Right lobe of liver (tissue), 6 donors: ENCODE measurements around the gene UQCC2. TPM values are rescaled to one million over a fixed set of nuclear protein-coding genes. Genes with fewer than 3 reads are reported as not detected.
A peak's percentile ranks its signal among the peaks of the same experiment; 100 is the strongest.

Experiments
- ATAC-seq, 4 donors: fragments of 200-7000 bp; cut with Tn5 transposase; one replicate each; pipeline ENCODE4 v1.9.1; 2020; ENCODE audit warnings: mild to moderate bottlenecking in 4 of 4, moderate library complexity in 4 of 4
- DNase-seq, 3 donors: peaks; one replicate each; pipeline ENCODE4 v3.0.0-alpha.2; 2020
- H3K27ac ChIP-seq, 3 donors: fragments of 200-600 bp; one replicate each; pipeline ENCODE4 v1.8.0; 2022
- H3K27me3 ChIP-seq, 2 donors: fragments of 200-600 bp; one replicate each; pipeline ENCODE4 v1.8.0; 2022
- H3K36me3 ChIP-seq, 4 donors: fragments of 200-600 bp; sonication (generic) in 1 of 4; one replicate each; pipeline versions ENCODE4 v1.5.1 to v1.8.0; 2017 to 2022; ENCODE audit warnings: control low read depth in 1 of 4
- H3K4me1 ChIP-seq, 4 donors: fragments of 200-600 bp; sonication (generic) in 1 of 4; one replicate each; pipeline versions ENCODE4 v1.5.1 to v1.8.0; 2017 to 2022; ENCODE audit warnings: control low read depth in 1 of 4
- H3K4me3 ChIP-seq, 3 donors: fragments of 200-600 bp; one replicate each; pipeline ENCODE4 v1.8.0; 2022
- H3K9me3 ChIP-seq, 4 donors: fragments of 200-600 bp; sonication (generic) in 1 of 4; one replicate each; pipeline versions ENCODE4 v1.5.1 to v1.8.0; 2017 to 2022; ENCODE audit warnings: control low read depth in 1 of 4
- CTCF ChIP-seq, 4 donors: fragments of 200-600 bp in 3 of 4; fragments of 450-650 bp in 1 of 4; IDR thresholded peaks; one replicate each; pipeline versions ENCODE4 v1.5.1 to v1.8.0; 2016 to 2022; ENCODE audit warnings: antibody characterized with exemption in 4 of 4, mild to moderate bottlenecking in 2 of 4
- POLR2A ChIP-seq: fragments of 450-650 bp; IDR thresholded peaks from one replicate; pipeline ENCODE4 v1.6.1; 2017; ENCODE audit warnings: antibody characterized with exemption, mild to moderate bottlenecking
- WGBS: methylation state at CpG from one replicate; pipeline ENCODE4 v1.1.6; 2018; ENCODE audit warnings: low coverage, low lambda C conversion rate; ENCODE audit not compliant: insufficient coverage; ENCODE audit errors: missing lambda C conversion rate; 5-methylcytosine and 5-hydroxymethylcytosine counted together
- intact Hi-C, 2 donors: fragments of 100-400 bp; cut with DNase I; formaldehyde crosslinking; loops; one replicate each; pipeline versions ENCODE4 v1.11.2 to v1.14.1; 2022
- total RNA-seq, 6 experiments: library from RNA; depleted of rRNA in 2 of 6; stranded (reverse); fragments of >200 nt in 2 of 6; fragmentation: NEBNext Ultra II Directional in 3 of 6; extraction: Animal tissue kit (Norgen Biotek cat#: 25700) in 3 of 6; gene quantifications; one replicate each; pipeline versions ENCODE4 v1.1.0 to v1.2.4, GENCODE V29; 2016 to 2023
- donor health status: DM: no; HTN: yes; CAD: no.
- donor health status: DM: no; HTN: no; CAD: no.
- donor health status: DM: no; HTN: no; CAD: no.
- donor health status: DM: no; HTN: yes; CAD: no.
- donor health status: DM: no; HTN: yes; CAD: no.

The UQCC2 gene
- total RNA-seq, 6 experiments from 2014 or later = 23.7 to 38.4 (median 31.5) TPM

GRCh38 chr6:33738879-33739278 is 27.4 kb upstream of the UQCC2 start:
- peak overlapping the region in 2 of 3 donors; percentile 50 to 83 for H3K27ac ChIP-seq
- H3K36me3 ChIP-seq = peaks cover 0 to 3% (median 1%) of the 10 kb centered on the region in 4 donors
- H3K4me1 ChIP-seq = peaks cover 0 to 34% (median 15%) of the 10 kb centered on the region in 4 donors
- no peaks in the 10 kb centered on the region for H3K27me3 ChIP-seq
- intact Hi-C loops = no loop called here
- H3K9me3 ChIP-seq = no peaks in the 10 kb centered on the region
- ATAC-seq = no peak
- DNase-seq = no peak
- 60% methylated on average over 1 of the region's 5 CpGs for WGBS
- H3K4me3 ChIP-seq = no peak overlapping the region
- TF ChIP-seq CTCF (IDR thresholded peaks at IDR 0.05) (no peak), POLR2A (no peak)

GRCh38 chr6:33738153-33738552 is 26.7 kb upstream of the UQCC2 start:
- peaks cover 0 to 7% (median 1%) of the 10 kb centered on the region in 4 donors for H3K36me3 ChIP-seq
- intact Hi-C loops = no loop called here
- peak in 2 of 3 donors; percentile 35 to 79 for DNase-seq
- H3K27me3 ChIP-seq = no peaks in the 10 kb centered on the region
- no peaks in the 10 kb centered on the region for H3K9me3 ChIP-seq
- TF ChIP-seq POLR2A (no peak), CTCF (IDR thresholded peaks at IDR 0.05) (no peak)
- WGBS = 67% methylated on average over 3 of the region's 9 CpGs
- H3K27ac ChIP-seq = no peak overlapping the region
- no peak overlapping the region for H3K4me3 ChIP-seq
- ATAC-seq = peak in 2 of 4 donors; percentile 9 to 52
- peaks cover 0 to 27% (median 12%) of the 10 kb centered on the region in 4 donors for H3K4me1 ChIP-seq

- Histone ChIP-seq H3K4me1 (peaks cover 0 to 27% (median 12%) of the 10 kb centered on the region in 4 donors), H3K4me3 (no peak overlapping the region), H3K36me3 (peaks cover 0 to 7% (median 1%) of the 10 kb centered on the region in 4 donors), H3K9me3 (no peaks in the 10 kb centered on the region), H3K27me3 (no peaks in the 10 kb centered on the region), H3K27ac (no peak overlapping the region)
- DNase-seq (peak in 2 of 3 donors; percentile 30 to 80), ATAC-seq (peak in 1 of 4 donors; percentile 21)
- TF ChIP-seq CTCF (IDR thresholded peaks at IDR 0.05) (no peak), POLR2A (no peak)
- intact Hi-C loops = no loop called here
- 63% methylated on average over 7 of the region's 15 CpGs for WGBS
Observed at GRCh38 chr6:33737267-33738026, 25.9 kb upstream of the UQCC2 start.

GRCh38 chr6:33735216-33735615 is 23.7 kb upstream of the UQCC2 start:
- TF ChIP-seq POLR2A = no peak
- TF ChIP-seq CTCF (IDR thresholded peaks at IDR 0.05) = no peak
- intact Hi-C loops = no loop called here
- 100% methylated on average over 2 of the region's 18 CpGs for WGBS
- no peak overlapping the region for H3K4me3 ChIP-seq
- no peaks in the 10 kb centered on the region for H3K27me3 ChIP-seq
- no peak for ATAC-seq
- H3K27ac ChIP-seq = no peak overlapping the region
- peaks cover 0 to 7% (median 1%) of the 10 kb centered on the region in 4 donors for H3K36me3 ChIP-seq
- peak in 1 of 3 donors; percentile 16 for DNase-seq
- H3K4me1 ChIP-seq = peaks cover 0 to 25% (median 9%) of the 10 kb centered on the region in 4 donors
- no peaks in the 10 kb centered on the region for H3K9me3 ChIP-seq
